NCI-H82 treated with DMSO at 0.1 percent for 48 hours (cell line): ENCODE results near the gene MNAT1.
"Not testable (repeated sequence)": the region's sequence is repeated elsewhere in the genome, so short reads cannot be mapped to it uniquely, and the experiment has no call there.

Experiments used
- DNase-seq: peaks from one replicate; lab custom pipeline; 2025; ENCODE audit not compliant: unreplicated experiment; lab: John Stamatoyannopoulos, UW

Gene MNAT1

GRCh38 chr14:60867503-60868172 lies 133.1 kb downstream of the MNAT1 start:
- DNase-seq, result no peak

GRCh38 chr14:60878121-60878520 lies 143.6 kb downstream of the MNAT1 start:
- no peak for DNase-seq

- DNase-seq, result no peak
Observed at GRCh38 chr14:60878536-60878935, 144.0 kb downstream of the MNAT1 start.

GRCh38 chr14:60882219-60882618 lies 147.7 kb downstream of the MNAT1 start:
- DNase-seq, result no peak

- DNase-seq, result no peak
Observed at GRCh38 chr14:60884134-60884533, 149.6 kb downstream of the MNAT1 start.

GRCh38 chr14:60890636-60891035 lies 156.1 kb downstream of the MNAT1 start:
- DNase-seq, result not testable (repeated sequence)

GRCh38 chr14:60893911-60894310 lies 159.3 kb downstream of the MNAT1 start:
- no peak for DNase-seq

- DNase-seq, result no peak
Observed at GRCh38 chr14:60904381-60904780, 169.8 kb downstream of the MNAT1 start.

GRCh38 chr14:60905923-60906322 lies 171.4 kb downstream of the MNAT1 start:
- DNase-seq, result no peak

- no peak for DNase-seq
Observed at GRCh38 chr14:60915781-60916180, 181.2 kb downstream of the MNAT1 start.

GRCh38 chr14:60922050-60922449 lies 187.5 kb downstream of the MNAT1 start:
- DNase-seq, result no peak

GRCh38 chr14:60925286-60925685 lies 190.7 kb downstream of the MNAT1 start:
- no peak for DNase-seq

- no peak for DNase-seq
Observed at GRCh38 chr14:60926002-60926401, 191.4 kb downstream of the MNAT1 start.

- DNase-seq, result no peak
Observed at GRCh38 chr14:60931218-60931617, 196.7 kb downstream of the MNAT1 start.

GRCh38 chr14:60933920-60934655 lies 199.5 kb downstream of the MNAT1 start:
- DNase-seq, result no peak

- no peak for DNase-seq
Observed at GRCh38 chr14:60935319-60935718, 200.8 kb downstream of the MNAT1 start.

GRCh38 chr14:60943637-60944032 lies 209.1 kb downstream of the MNAT1 start:
- no peak for DNase-seq

GRCh38 chr14:60944204-60944603 lies 209.6 kb downstream of the MNAT1 start:
- no peak for DNase-seq

- DNase-seq, result no peak
Observed at GRCh38 chr14:60945984-60946383, 211.4 kb downstream of the MNAT1 start.

GRCh38 chr14:60946773-60947172 lies 212.2 kb downstream of the MNAT1 start:
- no peak for DNase-seq

- no peak for DNase-seq
Observed at GRCh38 chr14:60951776-60952435, 217.3 kb downstream of the MNAT1 start.

GRCh38 chr14:60956202-60956601 lies 221.6 kb downstream of the MNAT1 start:
- no peak for DNase-seq
